Colonic mucosa (tissue), 4 donors: ENCODE results near the gene FERMT2. TPM values are rescaled to one million over a fixed set of nuclear protein-coding genes. Genes with fewer than 3 reads are reported as not detected.
A peak's percentile ranks its signal among the peaks of the same experiment; 100 is the strongest.

Source experiments
- DNase-seq: peaks from one replicate; pipeline ENCODE4 v3.0.0-alpha.2; 2020
- H3K27ac ChIP-seq: fragments of 200-600 bp; one replicate; pipeline ENCODE4 v1.8.0; 2021
- H3K27me3 ChIP-seq: fragments of 200-600 bp; one replicate; pipeline ENCODE4 v1.8.0; 2021
- H3K36me3 ChIP-seq: fragments of 200-600 bp; one replicate; pipeline ENCODE4 v1.8.0; 2021
- H3K4me1 ChIP-seq: fragments of 200-600 bp; one replicate; pipeline ENCODE4 v1.8.0; 2021; ENCODE audit warnings: mild to moderate bottlenecking
- H3K4me3 ChIP-seq: fragments of 200-600 bp; one replicate; pipeline ENCODE4 v1.8.0; 2021
- H3K9ac ChIP-seq, 2 donors: one replicate each; pipeline ENCODE4 v1.7.0; 2013; ENCODE audit warnings: control low read depth in 2 of 2, low read depth in 2 of 2, low read length in 2 of 2
- H3K9me3 ChIP-seq: fragments of 200-600 bp; one replicate; pipeline ENCODE4 v1.8.0; 2021
- CTCF ChIP-seq: fragments of 200-600 bp; IDR thresholded peaks from one replicate; pipeline ENCODE4 v1.8.0; 2022; ENCODE audit warnings: antibody characterized with exemption, mild to moderate bottlenecking
- intact Hi-C: fragments of 100-400 bp; cut with DNase I; formaldehyde crosslinking; loops from one replicate; pipeline ENCODE4 v1.14.1; 2022
- total RNA-seq, 2 donors: library from RNA; stranded (reverse); fragmentation: NEBNext Ultra II Directional in 1 of 2; extraction: Animal tissue kit (Norgen Biotek cat#: 25700) in 1 of 2; gene quantifications; one replicate each; pipeline ENCODE4 v1.2.1, GENCODE V29; 2021
- donor health status: healthy.
- donor health status: DM: no; HTN: no; CAD: no.
- donor health status: DM: no; HTN: no; CAD: no.

Gene FERMT2
- total RNA-seq, 2 donors from 2014 or later = 6.3 to 43.9 TPM

DNA sequence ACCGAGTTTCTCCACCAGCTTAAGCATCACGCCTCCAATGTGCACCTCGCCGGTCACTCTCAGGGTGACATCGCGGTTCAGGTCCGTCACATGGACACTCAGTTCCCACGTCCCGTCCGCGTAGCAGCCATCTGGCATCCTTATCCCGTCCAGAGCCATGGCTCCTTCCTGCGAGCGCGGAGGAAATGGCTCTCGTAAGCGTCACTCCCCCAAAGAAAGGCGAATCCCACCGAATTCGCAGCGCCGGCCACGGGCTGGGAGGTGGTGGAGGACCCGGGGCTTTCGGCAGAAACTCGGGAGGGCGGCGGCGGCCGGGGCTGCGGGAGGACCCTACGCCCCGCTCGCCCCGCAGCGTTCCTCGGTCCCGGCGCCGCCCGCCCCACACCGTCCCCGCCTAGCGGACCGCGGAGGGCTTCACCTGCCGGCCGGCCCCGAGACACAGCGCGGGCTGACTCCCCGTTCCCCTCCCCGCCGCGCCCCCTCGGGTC lies 396 bp downstream of the FERMT2 start:
- no peak for TF ChIP-seq CTCF
- no peaks in the 10 kb centered on the region for H3K4me1 ChIP-seq
- peaks cover 7% of the 10 kb centered on the region for H3K27me3 ChIP-seq
- H3K4me3 ChIP-seq = peak overlapping the region; percentile 61
- no peaks in the 10 kb centered on the region for H3K9me3 ChIP-seq
- DNase-seq = peak; percentile 52
- peak overlapping the region; percentile 83 for H3K27ac ChIP-seq
- intact Hi-C loops = no loop called here
- H3K36me3 ChIP-seq = no peaks in the 10 kb centered on the region
- peak overlapping the region; percentile 69 to 78 for H3K9ac ChIP-seq

GRCh38 chr14:52949711-52950409 lies 990 bp downstream of the FERMT2 start:
- H3K4me1 ChIP-seq = no peaks in the 10 kb centered on the region
- DNase-seq = no peak

DNA sequence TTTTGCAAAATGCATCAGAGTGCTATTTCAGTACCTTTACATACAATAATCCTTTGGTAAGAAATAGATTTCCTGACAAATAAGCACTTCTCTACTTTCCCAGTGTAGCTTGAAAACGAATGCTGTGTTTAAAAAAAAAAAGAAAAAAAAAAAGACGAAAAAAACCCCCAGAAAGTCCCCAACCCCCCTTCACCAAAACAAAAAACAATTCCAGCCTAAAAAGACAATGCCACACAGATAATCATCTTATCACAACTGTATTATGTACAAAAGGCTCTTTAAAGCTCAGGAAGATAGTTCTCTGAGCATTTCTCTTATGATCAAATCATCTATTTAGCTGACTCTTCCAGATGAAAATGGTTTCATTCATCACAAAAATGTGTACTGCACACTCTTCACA lies 1.6 kb downstream of the FERMT2 start:
- Histone ChIP-seq H3K27ac (peak overlapping the region; percentile 83), H3K27me3 (peaks cover 7% of the 10 kb centered on the region), H3K9ac (no peak overlapping the region), H3K4me3 (no peak overlapping the region), H3K4me1 (no peaks in the 10 kb centered on the region), H3K36me3 (no peaks in the 10 kb centered on the region), H3K9me3 (no peaks in the 10 kb centered on the region)
- no peak for DNase-seq
- no peak for TF ChIP-seq CTCF
- intact Hi-C loops = no loop called here

More at GRCh38 chr14:52949711-52950409, 990 bp downstream of the FERMT2 start:
- Histone ChIP-seq H3K27me3 (peaks cover 7% of the 10 kb centered on the region), H3K9ac (peak overlapping the region; percentile 69 to 78), H3K4me3 (peak overlapping the region; percentile 61), H3K36me3 (no peaks in the 10 kb centered on the region), H3K27ac (peak overlapping the region; percentile 83), H3K9me3 (no peaks in the 10 kb centered on the region)
- no peak for TF ChIP-seq CTCF
- intact Hi-C loops = no loop called here

GRCh38 chr14:52948836-52949235 lies 2.0 kb downstream of the FERMT2 start:
- Histone ChIP-seq H3K27me3 (peaks cover 7% of the 10 kb centered on the region), H3K4me3 (no peak overlapping the region), H3K36me3 (no peaks in the 10 kb centered on the region), H3K4me1 (no peaks in the 10 kb centered on the region), H3K27ac (no peak overlapping the region), H3K9me3 (no peaks in the 10 kb centered on the region), H3K9ac (no peak overlapping the region)
- intact Hi-C loops = no loop called here
- no peak for DNase-seq
- TF ChIP-seq CTCF = no peak

DNA sequence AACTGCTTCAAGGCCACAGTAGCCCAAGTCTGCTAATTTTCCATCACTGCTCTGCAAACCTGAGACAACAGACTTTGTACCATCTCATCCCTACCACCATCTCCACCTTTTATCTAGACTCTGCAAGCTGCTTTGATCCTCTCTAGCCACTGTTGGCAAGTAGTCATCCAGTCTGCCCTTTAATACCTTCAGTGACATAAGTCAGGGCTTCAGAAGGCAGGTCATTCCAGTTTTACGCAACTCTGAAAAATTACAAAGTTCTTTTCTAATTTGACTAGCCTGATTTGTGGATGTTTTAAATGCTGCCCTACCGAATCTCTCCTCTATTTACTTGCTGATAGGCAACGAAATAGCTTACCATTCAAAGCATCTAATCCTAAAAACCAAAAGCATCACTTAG lies 2.8 kb downstream of the FERMT2 start:
- H3K27ac ChIP-seq = no peak overlapping the region
- no peaks in the 10 kb centered on the region for H3K9me3 ChIP-seq
- TF ChIP-seq CTCF = no peak
- no peak overlapping the region for H3K9ac ChIP-seq
- DNase-seq = no peak
- no peaks in the 10 kb centered on the region for H3K4me1 ChIP-seq
- peaks cover 7% of the 10 kb centered on the region for H3K27me3 ChIP-seq
- H3K4me3 ChIP-seq = no peak overlapping the region
- intact Hi-C loops = no loop called here
- no peaks in the 10 kb centered on the region for H3K36me3 ChIP-seq
